GM18511 (cell line): Measurements from ENCODE around the gene PSD4.

Source experiments
- ATAC-seq: cut with Tn5 transposase; IDR thresholded peaks from one replicate; pipeline ENCODE4 v1.9.1; 2021; ENCODE audit warnings: mild to moderate bottlenecking, moderate library complexity; ENCODE audit not compliant: unreplicated experiment

Gene PSD4

GRCh38 chr2:113173542-113174375 is at the start of gene PSD4:
TSS of gene PSD4 (plus strand) at chr2:113173971. CDS start at chr2:113182457, 8,486 bp downstream.
- peak; percentile 82 for ATAC-seq

GRCh38 chr2:113124181-113124961 is 49.4 kb upstream of the PSD4 start:
- ATAC-seq: peak; percentile 73

- ATAC-seq: no peak
These were observed 48.6 kb upstream of the PSD4 start for GRCh38 chr2:113124984-113125855.

GRCh38 chr2:113126845-113127645 is 46.7 kb upstream of the PSD4 start, which contains the start of gene IL1RN:
TSS of gene IL1RN (plus strand) at chr2:113127598. CDS start at chr2:113127625, 27 bp downstream.
- no peak for ATAC-seq

GRCh38 chr2:113127646-113128570 is 45.9 kb upstream of the PSD4 start:
- no peak for ATAC-seq

GRCh38 chr2:113129519-113130078 is 44.2 kb upstream of the PSD4 start:
- no peak for ATAC-seq

- ATAC-seq: no peak
These were observed 42.2 kb upstream of the PSD4 start for GRCh38 chr2:113131352-113132185.

GRCh38 chr2:113132414-113133021 is 41.3 kb upstream of the PSD4 start:
- no peak for ATAC-seq

GRCh38 chr2:113133704-113134598 is 39.8 kb upstream of the PSD4 start:
- no peak for ATAC-seq

- ATAC-seq: no peak
These were observed 39.1 kb upstream of the PSD4 start for GRCh38 chr2:113134717-113135116.

- ATAC-seq: no peak
These were observed 38.5 kb upstream of the PSD4 start for GRCh38 chr2:113135317-113135716.

GRCh38 chr2:113136828-113137775 is 36.7 kb upstream of the PSD4 start:
- ATAC-seq: no peak

- ATAC-seq: no peak
These were observed 35.9 kb upstream of the PSD4 start for GRCh38 chr2:113137827-113138226.

- no peak for ATAC-seq
These were observed 35.1 kb upstream of the PSD4 start for GRCh38 chr2:113138428-113139322.
